ENCODE results near the gene CACNB4. TPM values are rescaled to one million over a fixed set of nuclear protein-coding genes. Genes with fewer than 3 reads are reported as not detected.
"Not testable (repeated sequence)": the region's sequence is repeated elsewhere in the genome, so short reads cannot be mapped to it uniquely, and the experiment has no call there.

The CACNB4 gene
- total RNA-seq, 1 experiment from 2014 or later, result 0.10 TPM

- no peak for DNase-seq (ENCODE audit: low read depth)
- in situ Hi-C loops (cut with HindIII; ENCODE audit: low pct_unique_long_range_greater_than_20kb, low sequenced_read_pairs), result no loop called here
These were observed 192.2 kb downstream of the CACNB4 start for GRCh38 chr2:151906633-151906998.

- in situ Hi-C loops (cut with HindIII; ENCODE audit: low pct_unique_long_range_greater_than_20kb, low sequenced_read_pairs), result no loop called here
- no peak for DNase-seq (ENCODE audit: low read depth)
These were observed 192.7 kb downstream of the CACNB4 start for GRCh38 chr2:151905963-151906632.

- no peak for DNase-seq (ENCODE audit: low read depth)
- in situ Hi-C loops (cut with HindIII; ENCODE audit: low pct_unique_long_range_greater_than_20kb, low sequenced_read_pairs), result no loop called here
These were observed 194.0 kb downstream of the CACNB4 start for GRCh38 chr2:151904807-151905206.

GRCh38 chr2:151904021-151904420 is 194.8 kb downstream of the CACNB4 start:
- DNase-seq (ENCODE audit: low read depth), result no peak
- in situ Hi-C loops (cut with HindIII; ENCODE audit: low pct_unique_long_range_greater_than_20kb, low sequenced_read_pairs), result no loop called here

GRCh38 chr2:151902829-151903228 is 196.0 kb downstream of the CACNB4 start:
- no peak for DNase-seq (ENCODE audit: low read depth)
- in situ Hi-C loops (cut with HindIII; ENCODE audit: low pct_unique_long_range_greater_than_20kb, low sequenced_read_pairs), result no loop called here

DNA sequence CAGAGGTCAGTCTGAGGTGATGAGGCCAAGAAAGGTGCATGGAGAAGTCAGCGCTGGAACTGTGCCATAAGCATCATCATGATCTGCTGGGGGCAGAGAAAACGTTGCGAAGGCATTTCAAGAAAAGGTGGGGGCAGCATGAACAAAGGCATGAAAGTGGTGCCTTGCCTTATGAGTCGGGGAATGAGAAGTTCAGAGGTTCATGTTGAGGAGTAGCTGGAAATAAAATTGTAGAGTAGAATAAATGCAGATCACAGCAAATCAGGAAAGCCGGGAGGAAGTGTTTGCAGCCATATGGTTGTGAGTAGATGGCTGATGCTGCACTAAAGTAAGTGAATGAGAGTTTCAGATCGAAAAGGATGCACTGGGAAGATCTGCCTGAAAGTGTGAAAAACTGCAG is 198.5 kb downstream of the CACNB4 start:
- no peak for DNase-seq (ENCODE audit: low read depth)
- in situ Hi-C loops (cut with HindIII; ENCODE audit: low pct_unique_long_range_greater_than_20kb, low sequenced_read_pairs), result no loop called here

- DNase-seq (ENCODE audit: low read depth), result no peak
These were observed 199.7 kb downstream of the CACNB4 start for GRCh38 chr2:151899156-151899555.

DNA sequence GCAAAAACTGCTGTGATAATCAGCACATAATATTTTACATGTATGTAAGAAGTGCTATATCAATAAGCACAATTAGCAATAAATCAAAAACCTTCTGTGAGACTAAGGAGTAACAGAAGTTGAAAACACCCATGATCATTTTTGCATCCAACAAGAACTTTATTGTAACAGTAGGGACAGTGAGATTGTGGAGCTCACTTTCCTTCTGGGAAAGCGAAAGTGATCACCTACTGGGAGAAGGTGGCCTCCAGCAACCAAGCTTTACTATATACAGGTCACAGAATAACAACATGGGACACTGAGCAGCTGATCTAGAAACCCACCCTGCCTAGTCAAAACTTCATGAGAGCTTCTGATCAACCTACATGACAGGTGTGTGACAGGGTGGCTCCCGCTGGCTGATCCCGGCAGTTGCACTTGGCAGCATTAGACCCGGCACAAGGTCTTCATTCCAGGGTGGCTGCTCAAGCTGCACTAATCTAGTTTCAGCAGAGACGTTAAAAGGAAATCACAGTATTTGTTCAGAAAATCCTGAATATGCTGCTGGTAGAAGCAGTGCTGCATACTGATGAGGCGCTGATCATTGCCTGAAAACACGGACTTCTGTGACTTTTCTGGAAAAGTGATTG is 207.2 kb downstream of the CACNB4 start:
- no peak for DNase-seq (ENCODE audit: low read depth)
- in situ Hi-C loops (cut with HindIII; ENCODE audit: low pct_unique_long_range_greater_than_20kb, low sequenced_read_pairs), result no loop called here

More at GRCh38 chr2:151899156-151899555, 199.7 kb downstream of the CACNB4 start:
- in situ Hi-C loops (cut with HindIII; ENCODE audit: low pct_unique_long_range_greater_than_20kb, low sequenced_read_pairs), result no loop called here

GRCh38 chr2:151887164-151887563 is 211.7 kb downstream of the CACNB4 start:
- DNase-seq (ENCODE audit: low read depth), result no peak
- in situ Hi-C loops (cut with HindIII; ENCODE audit: low pct_unique_long_range_greater_than_20kb, low sequenced_read_pairs), result no loop called here

- in situ Hi-C loops (cut with HindIII; ENCODE audit: low pct_unique_long_range_greater_than_20kb, low sequenced_read_pairs), result no loop called here
- DNase-seq (ENCODE audit: low read depth), result no peak
These were observed 212.6 kb downstream of the CACNB4 start for GRCh38 chr2:151886241-151886640.

DNA sequence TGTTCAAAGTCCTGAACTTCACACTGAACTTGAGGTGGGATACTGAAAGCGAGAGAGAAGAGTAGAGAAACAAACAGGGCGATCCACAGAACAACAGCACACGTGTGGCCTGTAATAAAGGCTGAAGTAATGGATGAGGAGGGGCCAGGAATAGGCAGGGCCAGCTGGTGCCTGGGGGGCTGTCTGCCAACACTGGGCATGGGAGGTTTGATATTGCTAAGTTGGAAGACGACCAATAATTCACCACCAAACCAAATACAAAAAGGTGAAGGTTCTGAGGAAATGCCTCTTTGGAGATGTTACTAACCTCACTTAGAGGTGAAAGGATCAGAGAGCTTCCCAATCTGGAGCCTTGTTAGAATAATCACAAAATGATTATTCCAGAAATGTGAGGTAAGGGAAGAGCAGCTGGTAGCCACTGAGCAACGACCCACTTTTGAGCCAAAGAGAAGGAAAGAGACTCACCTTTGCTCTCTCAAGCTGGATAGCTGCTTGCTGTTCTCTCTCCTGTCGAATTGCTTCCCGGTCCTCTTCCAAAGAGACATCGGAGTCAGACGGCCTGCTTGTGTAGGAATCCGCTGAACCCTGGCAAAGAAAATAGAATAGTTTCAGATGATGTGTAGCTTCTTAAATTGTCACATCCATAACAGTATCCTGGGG is 215.9 kb downstream of the CACNB4 start:
- in situ Hi-C loops (cut with HindIII; ENCODE audit: low pct_unique_long_range_greater_than_20kb, low sequenced_read_pairs), result no loop called here
- DNase-seq (ENCODE audit: low read depth), result no peak

DNA sequence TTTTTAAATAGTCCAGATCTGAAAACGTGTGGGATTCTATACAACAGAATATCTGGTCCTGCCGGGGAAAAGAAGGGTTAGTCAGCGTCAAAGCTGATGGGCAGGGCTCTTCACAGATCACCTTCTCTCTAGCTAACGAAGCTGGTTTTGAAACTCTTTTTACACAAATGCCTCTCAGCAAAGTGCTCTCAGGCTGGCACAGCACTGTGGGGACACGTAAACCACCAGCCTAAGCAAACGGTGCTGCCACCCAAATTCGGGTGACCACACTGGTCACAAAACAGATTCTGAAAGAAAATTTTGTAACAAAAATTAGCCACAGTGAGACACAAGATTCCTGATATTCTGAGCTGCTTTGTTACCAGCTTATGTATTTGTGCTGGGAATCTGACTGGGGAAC is 217.5 kb downstream of the CACNB4 start:
- in situ Hi-C loops (cut with HindIII; ENCODE audit: low pct_unique_long_range_greater_than_20kb, low sequenced_read_pairs), result no loop called here
- DNase-seq (ENCODE audit: low read depth), result no peak

GRCh38 chr2:151880586-151880985 is 218.3 kb downstream of the CACNB4 start:
- in situ Hi-C loops (cut with HindIII; ENCODE audit: low pct_unique_long_range_greater_than_20kb, low sequenced_read_pairs), result no loop called here
- DNase-seq (ENCODE audit: low read depth), result no peak

DNA sequence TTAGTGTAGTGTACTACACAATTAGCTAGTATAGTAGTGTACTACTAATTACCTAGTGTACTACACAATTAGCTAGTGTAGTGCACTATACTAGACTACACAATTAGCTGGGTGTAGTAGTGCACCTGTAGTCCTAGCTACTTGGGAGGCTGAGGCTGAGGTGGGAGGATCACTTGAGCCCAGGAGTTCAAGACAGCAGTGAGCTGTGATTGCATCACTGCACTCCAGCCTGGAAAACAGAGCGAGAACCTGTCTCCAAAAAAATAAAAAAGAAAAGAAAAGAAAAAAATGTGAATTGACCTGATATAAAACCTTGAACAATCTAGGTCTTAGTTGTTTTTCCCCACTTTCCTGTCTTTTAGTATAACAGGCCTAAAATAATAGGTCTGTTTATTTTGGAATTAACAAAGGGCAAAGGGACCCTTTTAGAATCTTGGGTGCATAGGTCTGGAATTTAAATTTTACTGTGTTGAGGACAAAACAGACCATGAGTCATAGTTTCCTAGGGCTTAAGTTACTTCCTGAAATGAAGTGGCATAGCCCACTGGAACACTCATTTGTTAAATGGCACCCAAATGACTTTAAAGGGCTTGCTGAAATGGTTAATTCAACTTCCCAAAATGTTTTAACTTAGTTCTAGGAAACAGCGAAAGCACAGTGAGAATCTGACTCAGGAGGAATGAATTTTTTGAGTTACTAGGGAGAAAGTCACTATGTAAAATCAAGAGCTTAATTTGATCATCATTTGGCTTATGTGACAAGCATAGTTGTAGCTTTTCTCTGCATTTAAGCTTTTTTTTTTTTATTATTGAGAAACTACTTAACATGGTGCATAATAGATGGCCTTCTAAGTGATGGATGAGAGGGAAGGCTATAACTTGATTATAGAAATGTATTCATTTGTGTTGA is 219.9 kb downstream of the CACNB4 start:
- DNase-seq (ENCODE audit: low read depth), result no peak
- in situ Hi-C loops (cut with HindIII; ENCODE audit: low pct_unique_long_range_greater_than_20kb, low sequenced_read_pairs), result no loop called here

DNA sequence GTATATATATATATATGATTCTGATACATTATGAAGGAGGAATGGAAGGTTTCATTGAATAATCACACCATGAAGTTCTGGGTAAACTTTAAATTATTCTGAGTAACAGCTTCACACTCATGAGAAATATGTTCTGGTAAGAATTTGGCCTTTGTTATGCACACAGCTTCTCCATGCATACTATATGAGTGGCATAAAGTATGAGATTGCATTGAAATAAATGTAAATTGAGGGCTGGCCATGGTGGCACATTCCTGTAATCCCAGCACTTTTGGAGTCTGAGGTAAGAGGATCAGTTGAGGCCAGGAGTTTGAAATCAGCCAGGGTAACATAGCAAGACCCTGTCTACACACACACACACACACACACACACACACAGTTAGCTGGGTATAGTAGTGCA is 220.6 kb downstream of the CACNB4 start:
- no peak for DNase-seq (ENCODE audit: low read depth)
- in situ Hi-C loops (cut with HindIII; ENCODE audit: low pct_unique_long_range_greater_than_20kb, low sequenced_read_pairs), result no loop called here

GRCh38 chr2:151875631-151876030 is 223.2 kb downstream of the CACNB4 start:
- DNase-seq (ENCODE audit: low read depth); in situ Hi-C loops (cut with HindIII; ENCODE audit: low pct_unique_long_range_greater_than_20kb, low sequenced_read_pairs): not testable (repeated sequence)

DNA sequence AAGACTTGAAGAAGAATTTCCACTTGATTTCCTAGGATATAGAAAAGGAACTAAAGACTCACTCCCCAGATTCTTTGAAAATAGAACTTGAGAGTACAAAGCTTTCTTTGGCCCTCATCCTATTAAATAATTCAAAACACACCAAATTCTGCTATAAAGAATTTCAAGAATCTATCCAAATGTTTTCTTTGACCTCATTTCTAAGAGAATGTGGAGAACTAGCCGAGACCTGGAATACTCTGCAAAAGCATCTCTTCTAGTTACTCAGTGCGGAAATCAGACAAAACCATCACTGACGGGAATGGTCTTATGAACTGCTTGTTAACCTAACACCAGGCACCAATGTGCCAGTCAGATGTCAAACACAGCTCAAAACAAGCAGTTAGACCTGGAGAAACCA is 226.4 kb downstream of the CACNB4 start:
- in situ Hi-C loops (cut with HindIII; ENCODE audit: low pct_unique_long_range_greater_than_20kb, low sequenced_read_pairs), result no loop called here
- no peak for DNase-seq (ENCODE audit: low read depth)

- in situ Hi-C loops (cut with HindIII; ENCODE audit: low pct_unique_long_range_greater_than_20kb, low sequenced_read_pairs), result no loop called here
- no peak for DNase-seq (ENCODE audit: low read depth)
These were observed 229.6 kb downstream of the CACNB4 start for GRCh38 chr2:151869291-151869690.

- in situ Hi-C loops (cut with HindIII; ENCODE audit: low pct_unique_long_range_greater_than_20kb, low sequenced_read_pairs), result no loop called here
- DNase-seq (ENCODE audit: low read depth), result peak; percentile 69
These were observed 236.1 kb downstream of the CACNB4 start for GRCh38 chr2:151862700-151863099.
